ENCODE data around the gene ZNF841. TPM values are rescaled to one million over a fixed set of nuclear protein-coding genes. Genes with fewer than 3 reads are reported as not detected.
A peak's percentile ranks its signal among the peaks of the same experiment; 100 is the strongest.

The ZNF841 gene
- total and polyA plus RNA-seq, 2 of the 13 experiments (the other 11 are each of a cell fraction or from before 2014, with no cell fraction given), result 6.2 to 14.2 TPM

- no peak for TF ChIP-seq ZBTB40 (IDR thresholded peaks at IDR 0.05)
- TF ChIP-seq ZBTB40 (CRISPR knock-in tag; IDR thresholded peaks at IDR 0.05), result no peak
- no peak for TF ChIP-seq ZZZ3 (CRISPR knock-in tag; IDR thresholded peaks at IDR 0.05; ENCODE audit: borderline replicate concordance)
- no peak for TF ChIP-seq REXO4 (CRISPR knock-in tag; IDR thresholded peaks at IDR 0.05; ENCODE audit: borderline replicate concordance)
- TF ChIP-seq DZIP1 (CRISPR knock-in tag; IDR thresholded peaks at IDR 0.05), result 0 out of 2 replicates have a peak, but pooled peaks have one; percentile 12
- TF ChIP-seq ZNF563 (CRISPR knock-in tag; IDR thresholded peaks at IDR 0.05), result 0 out of 2 replicates have a peak, but pooled peaks have one; percentile 3
- TF ChIP-seq HMGXB3 (CRISPR knock-in tag; IDR thresholded peaks at IDR 0.05; ENCODE audit: borderline replicate concordance), result no peak
- TF ChIP-seq ZNF883 (CRISPR knock-in tag; IDR thresholded peaks at IDR 0.05; ENCODE audit: not compliant biosample characterization), result peak; percentile 12
- no peak for TF ChIP-seq NFRKB (IDR thresholded peaks at IDR 0.05)
Measured at GRCh38 chr19:52138278-52138982, 42.9 kb upstream of the ZNF841 start (continued).

Data from HepG2 (cell line).